Suppressor macrophage (primary cell): Measurements from ENCODE around the gene SMIM20.

Experiments
- DNase-seq, 4 experiments: peaks; one replicate each; pipeline ENCODE4 v3.0.0-alpha.2; 2020 to 2022

The SMIM20 gene

GRCh38 chr4:25955705-25956104 is 41.7 kb downstream of the SMIM20 start:
- DNase-seq: no peak

DNA sequence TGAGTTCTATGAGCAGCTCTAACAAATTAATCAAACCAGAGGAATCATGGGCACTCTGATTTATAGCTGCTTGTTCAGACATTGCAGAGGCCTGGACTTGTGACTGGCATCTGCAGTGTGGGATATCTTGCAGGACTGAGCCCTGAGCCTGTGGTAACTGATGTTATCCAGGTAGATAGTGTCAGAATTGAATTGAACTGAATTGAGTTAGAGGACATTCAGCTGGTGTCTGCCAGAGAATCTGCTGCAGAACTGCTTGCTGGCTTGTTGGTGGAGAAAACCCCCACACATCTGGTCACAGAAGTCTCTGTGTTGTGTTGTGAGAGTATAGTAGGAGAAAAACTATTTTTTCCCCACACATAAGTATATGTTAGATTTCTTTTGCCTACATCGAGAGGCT is 42.2 kb downstream of the SMIM20 start:
- DNase-seq: no peak

DNA sequence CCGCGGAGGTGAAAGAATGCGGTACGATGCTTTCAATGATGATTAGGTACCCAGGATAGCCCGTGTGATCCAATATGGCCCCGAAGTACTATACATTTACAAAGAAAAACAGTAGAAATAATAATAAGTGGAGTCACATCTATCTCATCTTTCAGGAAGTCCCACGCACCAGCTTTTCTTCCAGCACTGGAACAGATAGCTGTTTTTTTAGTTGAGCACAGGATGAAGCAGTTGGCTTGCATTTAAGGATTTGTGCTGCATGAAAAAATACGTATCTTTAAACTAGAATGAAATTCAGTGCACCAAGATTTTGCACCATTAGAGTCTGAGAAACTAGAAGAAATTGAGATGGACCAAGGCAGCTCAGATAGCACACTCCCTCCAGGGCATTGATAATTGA is 44.1 kb downstream of the SMIM20 start:
- no peak for DNase-seq

- DNase-seq: no peak
Observed at GRCh38 chr4:25962393-25962792, 48.4 kb downstream of the SMIM20 start.

GRCh38 chr4:25965629-25966028 is 51.6 kb downstream of the SMIM20 start:
- DNase-seq: no peak

GRCh38 chr4:25966171-25966570 is 52.2 kb downstream of the SMIM20 start:
- DNase-seq: no peak

GRCh38 chr4:25969374-25970155 is 55.5 kb downstream of the SMIM20 start:
- DNase-seq: no peak

DNA sequence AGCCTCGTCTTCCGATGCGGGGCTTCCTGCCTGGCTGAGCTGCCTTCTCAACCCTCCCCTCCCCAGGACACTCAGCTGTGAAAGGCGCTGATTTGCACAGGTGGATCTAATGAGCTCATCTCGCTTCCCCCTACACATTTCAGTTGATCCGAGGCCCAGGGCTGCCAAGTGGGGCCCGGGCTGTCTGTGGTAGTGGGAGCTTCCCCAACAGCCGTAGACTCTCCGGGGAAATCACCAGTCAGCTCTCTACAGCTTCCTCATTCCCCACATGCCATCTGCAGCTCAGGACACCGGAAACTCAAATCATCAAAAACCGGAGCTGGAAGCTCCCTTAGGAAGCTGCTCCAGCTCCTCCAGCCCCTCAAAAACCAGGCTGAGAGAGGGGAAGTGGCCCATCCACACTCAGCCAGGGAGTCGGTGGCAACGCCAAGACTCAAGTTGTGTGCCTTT is 56.2 kb downstream of the SMIM20 start:
- DNase-seq: peak; percentile 85 to 94 (median 90)

- peak in 2 of 4 experiments; percentile 22 to 27 for DNase-seq
Observed at GRCh38 chr4:25970691-25971432, 56.8 kb downstream of the SMIM20 start.

DNA sequence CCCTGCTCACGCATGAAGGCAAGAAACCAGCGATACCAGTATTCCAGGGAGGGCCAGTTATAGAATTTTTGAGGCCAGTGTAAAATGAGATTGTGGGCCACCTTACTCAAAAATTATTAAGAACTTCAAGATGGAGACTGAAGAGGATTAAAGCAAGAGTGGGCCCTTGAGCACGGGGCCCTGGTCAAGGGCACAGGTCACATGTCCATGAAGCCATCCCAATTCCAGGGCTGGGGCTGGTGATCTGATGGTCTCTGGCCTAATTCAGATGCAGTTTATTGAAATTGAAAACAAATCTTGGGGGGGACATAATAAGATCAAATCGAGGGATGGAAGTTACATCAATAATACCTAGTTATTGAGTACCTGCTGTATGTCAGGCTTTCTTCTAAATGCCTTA is 58.3 kb downstream of the SMIM20 start:
- no peak for DNase-seq

- peak; percentile 35 to 73 (median 55) for DNase-seq
Observed at GRCh38 chr4:25972984-25973745, 59.1 kb downstream of the SMIM20 start.

GRCh38 chr4:25976780-25977179 is 62.8 kb downstream of the SMIM20 start:
- DNase-seq: no peak

DNA sequence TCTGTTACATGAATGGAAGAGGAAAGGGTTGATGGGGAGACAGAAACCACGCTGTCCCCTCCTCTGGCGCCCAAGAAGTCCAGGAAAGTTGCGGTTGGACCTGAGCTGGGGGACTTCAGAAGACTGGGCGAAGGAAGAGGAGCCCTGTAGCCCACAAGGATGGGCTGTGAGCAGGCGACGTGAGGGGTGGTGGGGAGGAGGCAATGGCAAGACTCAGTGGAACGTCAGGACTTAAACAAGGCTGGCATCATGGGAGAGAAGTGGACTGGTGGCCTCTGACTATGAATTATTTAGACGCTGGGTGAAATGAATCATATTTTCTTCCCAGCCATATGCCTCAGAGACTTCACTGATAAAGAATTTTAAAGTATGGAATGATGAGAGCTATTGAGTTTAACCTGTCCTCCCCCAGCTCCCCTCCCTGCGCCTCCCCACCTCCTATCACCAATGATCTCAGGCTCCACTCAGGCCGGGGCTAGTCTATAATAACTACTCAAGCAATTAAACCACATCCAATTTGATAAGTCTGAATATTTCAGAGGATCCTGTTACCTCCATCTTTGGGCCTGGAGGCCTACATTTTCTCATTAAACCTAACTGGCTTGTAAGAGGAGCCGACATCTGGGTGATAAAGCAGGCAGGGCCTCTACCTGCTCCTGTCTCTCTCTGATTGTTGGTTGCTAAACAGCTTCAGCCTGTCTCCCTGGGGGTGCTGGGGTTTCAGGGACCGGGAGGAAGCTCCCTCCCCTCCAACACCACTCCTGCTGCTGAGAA is 63.6 kb downstream of the SMIM20 start:
- no peak for DNase-seq

DNA sequence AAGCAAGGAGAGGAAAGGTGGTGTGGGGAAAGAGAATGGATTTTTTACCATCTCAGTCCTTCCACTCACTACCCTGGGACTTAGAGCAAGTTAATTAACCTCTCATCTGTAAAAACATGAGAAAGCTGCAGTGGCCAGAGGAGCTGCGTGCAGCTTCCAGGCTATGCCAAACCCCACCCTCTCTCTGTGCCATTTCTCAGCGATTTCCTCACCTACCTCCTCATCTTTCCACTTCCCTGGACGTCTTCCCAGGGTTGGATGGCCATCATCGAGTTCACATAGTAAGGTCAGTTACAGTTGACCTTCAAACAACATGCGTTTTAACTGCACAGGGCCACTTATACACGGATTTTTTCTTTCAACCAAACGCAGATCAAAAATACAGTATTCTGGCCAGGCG is 64.3 kb downstream of the SMIM20 start:
- DNase-seq: no peak
